Left ventricle myocardium inferior (tissue), 1 donor: ENCODE measurements around the gene SMPD1. TPM values are rescaled to one million over a fixed set of nuclear protein-coding genes. Genes with fewer than 3 reads are reported as not detected.

ENCODE experiments used
- DNase-seq: peaks from one replicate; pipeline ENCODE4 v3.0.0-alpha.2; 2020
- H3K27ac ChIP-seq: fragments of 200-600 bp; replicated peaks from 2 replicates; pipeline ENCODE4 v1.8.0; 2021
- H3K27me3 ChIP-seq: fragments of 200-600 bp; 2 replicates; pipeline ENCODE4 v1.8.0; 2021; ENCODE audit warnings: low read depth
- H3K36me3 ChIP-seq: fragments of 200-600 bp; 2 replicates; pipeline ENCODE4 v1.8.0; 2021
- H3K4me1 ChIP-seq: fragments of 200-600 bp; 2 replicates; pipeline ENCODE4 v1.8.0; 2021
- H3K4me3 ChIP-seq: fragments of 200-600 bp; 2 replicates; pipeline ENCODE4 v1.8.0; 2021; ENCODE audit warnings: mild to moderate bottlenecking, moderate library complexity
- H3K9me3 ChIP-seq: fragments of 200-600 bp; replicated peaks from 2 replicates; pipeline ENCODE4 v1.8.0; 2021
- intact Hi-C: fragments of 100-400 bp; cut with micrococcal nuclease; formaldehyde crosslinking; loops from one replicate; pipeline ENCODE4 v1.11.0; 2022
- total RNA-seq: library from RNA; stranded (reverse); fragmentation: NEBNext Ultra II Directional; extraction: Animal tissue kit (Norgen Biotek cat#: 25700); gene quantifications from one replicate; pipeline ENCODE4 v1.2.1, GENCODE V29; 2021
- TF ChIP-seq, protein P1 (sequence below): fragments of 200-600 bp; IDR thresholded peaks from 2 replicates; pipeline ENCODE4 v1.8.0; 2021; ENCODE audit warnings: antibody characterized with exemption, mild to moderate bottlenecking, borderline replicate concordance
- donor health status: DM: no; HTN: yes; CAD: no; lungs with severe emphysema.

SMPD1 gene
- total RNA-seq, 1 donor from 2014 or later, result 49.7 TPM

DNA sequence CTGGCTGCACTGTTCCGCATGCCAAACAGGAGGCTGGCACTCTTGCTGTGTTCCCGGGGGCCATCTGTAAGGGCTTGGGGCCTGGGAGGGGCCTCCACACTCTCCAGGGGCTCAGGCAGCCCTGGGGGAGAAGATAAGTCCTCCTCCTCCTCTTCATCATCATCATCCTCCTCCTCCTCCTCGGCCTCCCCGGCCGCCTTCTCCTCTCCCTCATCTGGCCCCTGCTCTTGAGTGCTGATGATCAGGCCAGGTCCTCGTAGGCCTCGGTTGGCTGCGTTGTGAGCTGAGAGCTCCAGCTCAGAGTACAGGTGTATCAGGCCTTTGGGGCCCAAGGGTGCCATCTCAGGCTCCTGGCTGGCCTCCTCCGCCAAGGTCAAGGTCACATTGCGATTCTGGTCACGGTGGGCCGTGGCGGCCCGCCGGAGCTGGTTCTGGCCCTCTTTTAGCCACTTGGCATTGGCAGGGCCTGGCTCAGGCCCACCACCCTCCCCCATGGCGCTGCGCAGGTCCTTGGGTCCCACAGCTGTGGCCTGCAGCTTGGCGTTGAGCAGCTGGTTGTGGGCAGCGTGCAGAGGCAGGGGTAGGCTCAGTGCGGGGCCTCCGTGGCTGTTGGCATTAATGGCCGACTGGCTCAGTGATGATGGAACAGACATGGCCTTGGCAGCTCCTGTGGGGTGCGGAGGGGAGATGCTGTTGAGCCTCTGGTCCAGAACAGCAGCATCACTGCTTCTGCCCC is 20.6 kb downstream of the SMPD1 start:
- Histone ChIP-seq H3K4me1 (peaks cover 14% of the 10 kb centered on the region), H3K27ac (no peak overlapping the region), H3K4me3 (no peak overlapping the region), H3K27me3 (no peaks in the 10 kb centered on the region), H3K36me3 (peaks cover 34% of the 10 kb centered on the region), H3K9me3 (no peaks in the 10 kb centered on the region)
- intact Hi-C loops, result no loop called here
- TF ChIP-seq, protein P1, sequence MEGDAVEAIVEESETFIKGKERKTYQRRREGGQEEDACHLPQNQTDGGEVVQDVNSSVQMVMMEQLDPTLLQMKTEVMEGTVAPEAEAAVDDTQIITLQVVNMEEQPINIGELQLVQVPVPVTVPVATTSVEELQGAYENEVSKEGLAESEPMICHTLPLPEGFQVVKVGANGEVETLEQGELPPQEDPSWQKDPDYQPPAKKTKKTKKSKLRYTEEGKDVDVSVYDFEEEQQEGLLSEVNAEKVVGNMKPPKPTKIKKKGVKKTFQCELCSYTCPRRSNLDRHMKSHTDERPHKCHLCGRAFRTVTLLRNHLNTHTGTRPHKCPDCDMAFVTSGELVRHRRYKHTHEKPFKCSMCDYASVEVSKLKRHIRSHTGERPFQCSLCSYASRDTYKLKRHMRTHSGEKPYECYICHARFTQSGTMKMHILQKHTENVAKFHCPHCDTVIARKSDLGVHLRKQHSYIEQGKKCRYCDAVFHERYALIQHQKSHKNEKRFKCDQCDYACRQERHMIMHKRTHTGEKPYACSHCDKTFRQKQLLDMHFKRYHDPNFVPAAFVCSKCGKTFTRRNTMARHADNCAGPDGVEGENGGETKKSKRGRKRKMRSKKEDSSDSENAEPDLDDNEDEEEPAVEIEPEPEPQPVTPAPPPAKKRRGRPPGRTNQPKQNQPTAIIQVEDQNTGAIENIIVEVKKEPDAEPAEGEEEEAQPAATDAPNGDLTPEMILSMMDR, result no peak
- DNase-seq, result no peak

DNA sequence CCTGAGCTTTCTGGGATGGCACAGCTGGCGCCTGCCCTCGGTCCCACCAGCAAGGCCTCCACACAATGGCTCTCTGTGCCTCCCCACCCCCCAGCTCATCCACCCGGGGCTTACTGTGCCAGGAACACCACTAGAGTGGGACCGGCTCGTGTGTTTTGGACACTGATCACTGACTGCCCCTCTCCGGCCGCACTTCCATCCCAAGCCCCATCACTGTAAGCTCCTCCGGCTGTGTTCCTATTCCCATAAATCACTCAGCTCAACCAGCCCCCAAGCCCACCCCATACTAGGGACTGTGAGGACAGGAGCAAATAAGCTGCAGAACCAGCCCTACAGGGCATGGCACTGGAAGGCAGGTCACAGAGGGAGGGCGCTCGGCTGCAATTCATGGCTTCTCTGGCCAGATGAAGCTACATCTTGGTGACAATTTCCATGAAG is 21.3 kb downstream of the SMPD1 start:
- H3K4me3 ChIP-seq, result no peak overlapping the region
- no peak overlapping the region for H3K27ac ChIP-seq
- TF ChIP-seq, protein P1, result no peak
- no peak for DNase-seq
- H3K27me3 ChIP-seq, result no peaks in the 10 kb centered on the region
- H3K9me3 ChIP-seq, result no peaks in the 10 kb centered on the region
- peaks cover 34% of the 10 kb centered on the region for H3K36me3 ChIP-seq
- intact Hi-C loops, result no loop called here
- peaks cover 17% of the 10 kb centered on the region for H3K4me1 ChIP-seq

DNA sequence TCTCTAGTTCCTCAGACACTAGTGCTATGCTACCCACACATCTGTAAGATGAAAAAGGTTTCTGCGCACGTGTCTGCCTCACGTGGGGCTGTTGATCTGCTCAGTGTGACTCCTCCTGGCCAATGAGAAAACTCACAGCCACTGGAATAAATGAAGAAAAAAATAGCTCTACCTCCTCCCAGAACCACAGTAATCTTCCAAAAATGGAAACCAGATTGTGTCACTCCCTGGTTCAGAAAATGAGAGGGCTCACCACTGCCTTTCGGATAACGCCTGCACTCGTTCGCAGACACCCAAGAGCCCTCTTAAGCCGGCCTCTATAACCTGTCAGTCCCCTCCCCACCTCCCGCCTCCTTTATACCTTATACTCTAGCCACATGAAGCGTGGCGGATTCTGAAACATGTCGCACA is 23.5 kb downstream of the SMPD1 start:
- intact Hi-C loops, result no loop called here
- no peak overlapping the region for H3K4me3 ChIP-seq
- H3K9me3 ChIP-seq, result no peaks in the 10 kb centered on the region
- peaks cover 27% of the 10 kb centered on the region for H3K36me3 ChIP-seq
- H3K27me3 ChIP-seq, result no peaks in the 10 kb centered on the region
- peaks cover 36% of the 10 kb centered on the region for H3K4me1 ChIP-seq
- TF ChIP-seq, protein P1, result no peak
- H3K27ac ChIP-seq, result no peak overlapping the region
- DNase-seq, result no peak

DNA sequence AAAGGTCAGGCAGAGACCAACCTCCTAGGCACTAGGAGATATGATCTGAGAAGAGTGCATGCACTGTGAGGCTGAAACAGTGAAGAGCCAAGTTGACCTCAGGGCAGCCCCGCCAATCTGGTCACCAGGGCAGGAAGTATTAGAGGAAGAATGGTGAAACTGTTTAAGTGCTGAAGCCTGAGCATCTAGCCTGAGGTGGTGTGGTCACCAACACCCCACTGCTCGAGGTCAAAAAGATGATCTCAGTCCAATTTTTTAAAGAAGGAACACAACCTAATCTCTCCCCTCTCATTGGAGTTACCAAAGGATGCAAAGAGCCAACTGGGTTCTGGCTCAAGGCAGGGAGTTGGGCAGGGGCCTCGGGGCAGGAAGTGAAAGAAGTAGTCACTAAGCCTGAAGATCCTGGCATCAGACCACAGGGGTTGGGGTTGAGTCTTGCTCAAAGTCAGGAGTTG is 24.6 kb downstream of the SMPD1 start:
- H3K4me3 ChIP-seq, result no peak overlapping the region
- no peaks in the 10 kb centered on the region for H3K27me3 ChIP-seq
- H3K9me3 ChIP-seq, result no peaks in the 10 kb centered on the region
- peaks cover 46% of the 10 kb centered on the region for H3K4me1 ChIP-seq
- no peak for DNase-seq
- H3K27ac ChIP-seq, result no peak overlapping the region
- intact Hi-C loops, result no loop called here
- TF ChIP-seq, protein P1, result no peak
- peaks cover 16% of the 10 kb centered on the region for H3K36me3 ChIP-seq

DNA sequence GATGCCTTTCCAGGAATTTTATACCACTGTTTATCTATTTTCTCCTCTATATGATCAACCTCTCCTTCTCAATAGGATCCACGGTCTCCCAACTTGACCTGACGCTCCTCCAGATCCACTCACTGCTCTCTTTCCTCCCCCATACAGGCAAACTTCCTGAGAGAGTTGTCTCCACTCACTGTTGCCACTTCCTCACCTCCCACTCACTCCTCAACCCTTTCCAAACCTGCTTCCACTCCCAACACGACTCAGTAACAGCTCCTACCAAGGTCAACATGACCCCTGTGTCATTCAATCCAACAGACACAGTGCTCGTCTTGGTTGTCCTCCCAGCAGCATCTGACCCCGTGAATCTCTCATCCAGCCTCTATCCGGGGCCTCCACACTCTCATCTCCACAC is 25.5 kb downstream of the SMPD1 start:
- Histone ChIP-seq H3K4me1 (peaks cover 48% of the 10 kb centered on the region), H3K4me3 (no peak overlapping the region), H3K27me3 (no peaks in the 10 kb centered on the region), H3K27ac (no peak overlapping the region), H3K36me3 (peaks cover 7% of the 10 kb centered on the region), H3K9me3 (no peaks in the 10 kb centered on the region)
- intact Hi-C loops, result no loop called here
- TF ChIP-seq, protein P1, result no peak
- DNase-seq, result no peak
